Stimulated activated CD4-positive, alpha-beta T cell treated with anti-CD3 and anti-CD28 coated beads, TNF-alpha, amount 100 ng/mL, for 4 hours (primary cell): ENCODE data around the gene EPHB1.

Source experiments
- DNase-seq, 3 experiments: peaks; one replicate each; pipeline ENCODE4 v3.0.0-alpha.2; 2020; ENCODE audit warnings: low read depth in 3 of 3

The EPHB1 gene

DNA sequence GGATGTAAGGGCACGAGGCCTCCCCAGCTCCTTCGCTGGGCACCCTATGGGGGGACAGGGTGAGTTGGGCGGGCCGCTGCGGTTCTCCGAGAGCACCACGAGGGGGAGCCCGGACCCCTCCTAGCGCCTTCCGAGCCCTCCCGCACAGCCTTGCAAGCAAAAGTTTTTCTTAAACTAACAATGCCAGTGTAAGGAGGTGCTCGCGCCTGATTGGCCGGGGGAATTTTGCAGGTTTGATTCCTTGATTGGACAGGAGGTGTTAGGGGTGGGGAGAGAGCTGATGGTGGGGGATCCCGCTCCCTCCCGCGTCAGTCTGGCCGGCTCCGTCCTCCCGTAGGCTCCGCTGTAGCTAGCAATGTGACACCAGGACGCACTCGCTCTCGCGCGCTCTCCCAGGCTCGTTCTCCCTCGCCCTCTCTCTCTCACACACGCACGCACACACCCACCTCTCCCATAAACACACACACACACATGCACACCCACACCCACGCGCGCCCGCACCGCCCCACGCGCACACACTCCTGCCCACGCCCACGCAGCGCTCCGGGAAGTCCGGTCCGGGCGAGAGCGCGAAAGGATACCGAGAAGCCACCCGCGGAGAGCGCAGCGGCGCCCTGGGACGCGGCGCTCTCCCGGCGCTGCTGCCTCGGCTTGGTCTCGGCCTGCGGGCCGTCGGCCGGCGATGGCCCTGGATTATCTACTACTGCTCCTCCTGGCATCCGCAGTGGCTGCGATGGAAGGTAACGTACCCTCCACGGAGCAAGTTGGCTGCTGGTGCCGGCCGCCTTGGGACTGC lies at the start of gene EPHB1:
EPHB1 (plus strand) TSS at position 311 of the 796 bp plus-strand sequence.
- DNase-seq = peak in 2 of 3 experiments; percentile 8 to 21

- DNase-seq = no peak
Observed at GRCh38 chr3:134748698-134749097, 46.4 kb upstream of the EPHB1 start.

DNA sequence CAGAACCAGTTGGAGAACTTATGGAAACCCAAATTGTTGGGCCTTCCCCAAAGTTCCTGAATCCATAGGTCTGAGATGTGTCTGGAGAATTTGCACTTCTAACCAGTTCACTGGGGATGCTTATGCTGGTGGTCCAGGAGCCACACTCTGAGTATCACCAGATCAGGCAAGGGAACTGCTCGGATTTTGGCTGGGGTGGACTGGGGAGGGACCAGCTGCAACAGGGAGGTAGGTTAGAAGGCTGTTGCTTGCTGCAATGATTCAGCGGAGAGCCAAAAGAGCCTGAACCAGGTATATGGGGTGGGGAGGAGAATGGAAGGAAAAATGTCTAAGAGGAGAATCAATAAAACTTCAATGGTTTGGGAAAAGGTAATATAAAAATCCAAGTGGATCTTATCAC lies 45.9 kb upstream of the EPHB1 start:
- no peak for DNase-seq

DNA sequence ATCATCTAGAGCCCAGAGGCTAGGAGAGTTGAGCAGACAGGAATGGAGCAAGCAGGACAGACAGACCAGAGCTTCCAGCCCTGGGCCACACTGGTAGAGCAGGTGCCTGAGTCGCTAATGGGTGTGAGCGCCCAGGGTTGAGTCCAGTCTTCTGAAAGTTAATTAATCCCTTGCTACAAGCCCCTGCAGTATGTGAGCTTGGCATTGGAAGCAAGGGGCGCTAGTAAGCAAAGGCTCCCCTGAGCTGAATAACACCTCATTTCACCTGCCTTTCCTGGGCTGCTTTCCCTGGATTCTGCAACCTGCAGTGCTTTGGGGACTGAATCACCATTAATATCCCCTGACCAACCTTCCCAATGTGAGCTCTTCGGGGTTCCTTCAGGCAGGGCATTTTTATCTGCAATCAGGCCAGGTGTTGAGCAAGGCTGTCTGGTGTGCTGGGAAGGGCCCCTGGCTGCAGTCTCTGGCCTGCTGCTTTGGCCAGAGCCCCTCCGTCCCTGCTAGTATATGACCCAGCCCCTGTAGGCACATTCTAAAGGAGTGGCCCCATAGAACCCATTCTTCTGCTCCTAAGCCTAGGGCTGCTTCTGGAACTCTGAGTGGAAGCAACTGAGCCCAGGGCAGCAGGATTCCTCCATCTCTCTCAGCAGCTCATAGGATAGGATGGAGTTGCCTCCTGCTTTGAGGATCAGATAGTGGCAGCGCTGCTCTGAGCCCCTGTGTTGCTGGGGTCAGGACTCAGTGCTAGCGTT lies 45.1 kb upstream of the EPHB1 start:
- no peak for DNase-seq

DNA sequence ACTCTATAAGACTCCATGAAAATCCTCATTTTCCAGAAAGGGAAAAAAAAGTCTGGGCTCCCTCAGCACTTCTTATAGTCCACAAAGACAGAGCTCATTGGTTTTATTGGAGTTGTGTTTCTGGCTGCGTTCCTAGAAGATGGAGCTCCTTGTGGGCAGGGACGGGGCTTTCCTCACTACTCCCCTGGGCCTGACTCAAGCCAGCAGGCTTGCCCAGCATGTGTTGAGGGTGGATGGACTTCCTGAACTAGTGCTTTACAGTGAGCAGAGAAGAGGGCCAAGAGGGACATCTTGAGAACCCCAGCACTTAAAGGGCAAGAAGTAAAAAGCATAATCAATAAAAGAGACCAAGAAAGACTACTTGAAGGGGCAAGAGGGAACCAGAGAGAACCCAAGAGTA lies 43.2 kb upstream of the EPHB1 start:
- no peak for DNase-seq

DNA sequence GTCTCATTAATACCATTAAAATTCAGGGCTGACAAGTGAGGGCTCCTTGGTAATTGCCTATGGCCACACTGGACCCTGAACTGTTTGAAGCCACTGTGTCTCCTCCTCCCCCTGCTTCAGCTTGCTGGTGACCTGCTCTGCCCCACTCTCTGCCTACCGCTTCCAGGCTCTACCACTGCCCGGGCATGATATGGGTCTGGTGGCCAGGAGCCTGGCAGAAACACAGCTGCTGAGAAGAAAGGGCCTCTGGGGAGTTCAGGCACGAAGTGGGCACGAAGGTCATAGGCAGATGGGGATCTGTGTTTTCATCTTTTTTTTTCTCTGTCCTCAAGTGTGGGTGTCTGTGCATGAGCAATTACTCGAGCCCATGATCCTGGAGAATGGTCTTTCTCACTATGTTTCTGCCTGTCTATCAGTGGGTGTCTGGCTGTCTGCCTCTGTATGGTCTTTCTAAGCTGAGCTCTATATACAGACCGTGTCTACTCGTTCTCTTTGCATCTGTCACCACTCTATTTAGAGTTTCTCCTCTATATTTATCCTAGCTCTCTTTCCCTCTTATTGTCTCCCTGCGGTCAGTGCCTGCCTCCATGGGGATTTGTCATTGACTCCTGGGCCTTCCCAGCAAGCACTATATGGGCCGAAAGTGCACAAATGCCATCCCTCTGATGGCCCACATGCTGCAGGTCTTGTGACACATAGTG lies 42.1 kb upstream of the EPHB1 start:
- DNase-seq = no peak

GRCh38 chr3:134753999-134754742 lies 40.9 kb upstream of the EPHB1 start:
- no peak for DNase-seq

- peak in 1 of 3 experiments; percentile 5 for DNase-seq
Observed at GRCh38 chr3:134754768-134755559, 40.1 kb upstream of the EPHB1 start.

GRCh38 chr3:134755821-134756220 lies 39.2 kb upstream of the EPHB1 start:
- DNase-seq = no peak

DNA sequence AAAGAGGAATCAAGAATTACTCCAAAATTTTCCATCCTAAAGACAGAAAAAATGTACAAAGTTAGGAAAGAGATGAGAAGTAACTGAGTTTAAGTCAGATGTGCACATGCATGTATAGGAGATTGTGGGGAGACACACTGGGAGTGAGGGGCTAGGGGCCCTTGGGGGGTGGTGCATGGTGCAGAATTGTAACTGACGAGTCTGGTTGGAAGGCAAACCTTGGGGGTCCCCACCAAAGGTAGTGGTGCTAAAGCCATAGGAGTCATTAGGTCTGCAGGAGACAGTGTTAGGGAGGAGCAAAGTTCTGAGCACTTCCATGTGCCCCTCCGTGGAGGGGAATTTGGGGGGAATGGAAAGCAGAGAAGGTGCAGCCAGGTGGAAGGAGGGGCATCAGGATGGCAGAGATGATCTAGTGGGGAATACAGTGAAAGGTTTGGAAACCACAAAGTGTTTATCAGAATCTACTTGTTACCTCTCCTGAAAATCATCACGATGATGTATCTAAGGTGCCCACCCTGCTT lies 37.5 kb upstream of the EPHB1 start:
- no peak for DNase-seq

- no peak for DNase-seq
Observed at GRCh38 chr3:134761213-134761612, 33.8 kb upstream of the EPHB1 start.

DNA sequence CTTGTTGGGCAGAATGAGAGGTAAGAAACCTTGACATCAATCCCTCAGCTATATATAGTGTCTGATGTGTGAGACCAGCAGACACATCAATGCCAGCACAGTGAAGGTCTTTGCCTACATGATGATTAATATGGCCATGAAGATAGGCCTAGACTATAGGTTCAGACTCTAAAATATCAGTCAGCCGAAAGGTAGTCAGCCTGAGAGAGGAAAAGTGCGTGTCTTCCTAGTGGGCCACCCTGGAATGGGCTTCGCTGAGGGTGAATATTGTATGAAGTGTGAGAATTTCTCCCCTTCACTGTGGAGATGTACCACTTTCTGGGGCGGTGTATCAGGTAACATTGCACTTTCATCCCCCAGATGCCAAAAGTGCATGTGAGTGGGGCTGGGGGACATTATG lies 33.0 kb upstream of the EPHB1 start:
- no peak for DNase-seq

- DNase-seq = no peak
Observed at GRCh38 chr3:134765468-134765867, 29.6 kb upstream of the EPHB1 start.

GRCh38 chr3:134766290-134766689 lies 28.8 kb upstream of the EPHB1 start:
- no peak for DNase-seq

- DNase-seq = no peak
Observed at GRCh38 chr3:134768116-134768515, 26.9 kb upstream of the EPHB1 start.

DNA sequence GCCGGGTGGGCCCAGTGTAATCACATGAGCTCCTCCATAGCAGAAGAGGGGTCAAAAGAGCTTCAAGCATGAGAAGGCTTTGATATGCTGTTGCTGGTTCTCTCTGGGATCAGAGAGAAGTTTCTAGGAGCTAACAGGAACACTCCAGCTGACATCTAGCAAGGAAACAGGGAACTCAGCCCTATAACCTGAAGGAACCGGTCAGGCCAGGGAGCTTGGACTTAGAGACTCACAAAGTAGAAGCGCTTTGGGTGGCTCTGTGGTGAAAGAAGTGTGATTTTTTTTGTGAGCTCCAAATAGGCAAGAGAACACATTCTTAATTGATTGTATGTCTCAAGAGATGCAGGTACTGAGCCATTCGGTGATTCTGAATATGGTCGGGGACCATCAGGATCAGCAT lies 26.2 kb upstream of the EPHB1 start:
- no peak for DNase-seq

GRCh38 chr3:134769287-134769868 lies 25.7 kb upstream of the EPHB1 start:
- no peak for DNase-seq

- no peak for DNase-seq
Observed at GRCh38 chr3:134772011-134772410, 23.0 kb upstream of the EPHB1 start.

GRCh38 chr3:134772591-134772990 lies 22.5 kb upstream of the EPHB1 start:
- DNase-seq = no peak

DNA sequence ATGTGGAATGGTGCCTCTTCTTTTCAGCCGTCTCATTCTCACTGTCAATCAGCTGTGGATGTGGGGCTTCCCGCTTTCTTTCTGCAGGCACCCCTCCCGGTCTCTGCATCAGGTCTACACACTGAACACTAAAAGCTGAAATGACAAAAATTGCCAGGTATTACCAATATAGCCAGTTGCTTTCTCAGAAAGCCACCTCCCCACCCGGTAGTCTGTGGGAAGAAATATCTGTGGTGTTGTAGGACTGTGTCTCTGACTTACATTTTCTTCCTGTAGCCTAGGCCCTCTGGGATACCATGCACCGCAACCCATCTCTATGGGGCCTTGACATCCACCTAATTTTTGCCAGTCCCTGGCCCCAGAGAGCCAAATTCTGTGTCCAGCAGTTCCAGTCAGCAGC lies 19.2 kb upstream of the EPHB1 start:
- no peak for DNase-seq
